H7 (cell line): Measurements from ENCODE around the gene AP5S1. TPM values are rescaled to one million over a fixed set of nuclear protein-coding genes. Genes with fewer than 3 reads are reported as not detected.
"Not testable (repeated sequence)": the region's sequence is repeated elsewhere in the genome, so short reads cannot be mapped to it uniquely, and the experiment has no call there.

Experiments used
- DNase-seq: peaks from one replicate; pipeline ENCODE4 v3.0.0; 2012
- H3K27me3 ChIP-seq: 2 replicates; pipeline ENCODE4 v1.6.0; 2011; ENCODE audit warnings: mild to moderate bottlenecking, low read length; ENCODE audit not compliant: control insufficient read depth, insufficient read depth
- H3K36me3 ChIP-seq: replicated peaks from 2 replicates; pipeline ENCODE4 v1.5.1; 2011; ENCODE audit warnings: low read length; ENCODE audit not compliant: control insufficient read depth, insufficient read depth
- H3K4me3 ChIP-seq: 2 replicates; pipeline ENCODE4 v1.5.1; 2011; ENCODE audit warnings: low read depth, mild to moderate bottlenecking, control low read depth, low read length, moderate library complexity; ENCODE audit not compliant: insufficient read depth
- total RNA-seq: library from RNA; depleted of rRNA; stranded (reverse); fragments of >200 nt; shearing (Covaris generic); gene quantifications from 2 replicates; pipeline ENCODE4 v1.2.3, GENCODE V29; 2014

AP5S1 gene
- total RNA-seq, 1 experiment from 2014 or later: 4.4 TPM

GRCh38 chr20:3829891-3830290 lies 9.5 kb downstream of the AP5S1 start:
- not testable (repeated sequence) for H3K4me3 ChIP-seq, H3K27me3 ChIP-seq, H3K36me3 ChIP-seq, DNase-seq

GRCh38 chr20:3836132-3836531 lies 15.8 kb downstream of the AP5S1 start:
- H3K36me3 ChIP-seq: no peaks in the 10 kb centered on the region
- DNase-seq: no peak
- H3K4me3 ChIP-seq: no peak overlapping the region
- no peaks in the 10 kb centered on the region for H3K27me3 ChIP-seq

GRCh38 chr20:3839328-3839727 lies 19.0 kb downstream of the AP5S1 start:
- no peak for DNase-seq
- no peaks in the 10 kb centered on the region for H3K36me3 ChIP-seq

GRCh38 chr20:3840201-3840600 lies 19.9 kb downstream of the AP5S1 start:
- not testable (repeated sequence) for H3K36me3 ChIP-seq, H3K27me3 ChIP-seq, DNase-seq, H3K4me3 ChIP-seq

More at GRCh38 chr20:3839328-3839727, 19.0 kb downstream of the AP5S1 start:
- no peak overlapping the region for H3K4me3 ChIP-seq
- no peaks in the 10 kb centered on the region for H3K27me3 ChIP-seq

GRCh38 chr20:3842348-3842930 lies 22.1 kb downstream of the AP5S1 start:
- H3K4me3 ChIP-seq: no peak overlapping the region
- peak; percentile 32 for DNase-seq
- H3K27me3 ChIP-seq: no peaks in the 10 kb centered on the region
- no peaks in the 10 kb centered on the region for H3K36me3 ChIP-seq

GRCh38 chr20:3843490-3843889 lies 23.1 kb downstream of the AP5S1 start:
- Histone ChIP-seq H3K27me3 (no peaks in the 10 kb centered on the region), H3K36me3 (no peaks in the 10 kb centered on the region), H3K4me3 (no peak overlapping the region)
- DNase-seq: peak; percentile 24

GRCh38 chr20:3843990-3844619 lies 23.8 kb downstream of the AP5S1 start:
- not testable (repeated sequence) for H3K27me3 ChIP-seq, H3K36me3 ChIP-seq, H3K4me3 ChIP-seq, DNase-seq

- DNase-seq: no peak
- H3K36me3 ChIP-seq: no peaks in the 10 kb centered on the region
- H3K27me3 ChIP-seq: no peaks in the 10 kb centered on the region
- peak overlapping the region; percentile 89 for H3K4me3 ChIP-seq
Observed at GRCh38 chr20:3846378-3846739, 26.0 kb downstream of the AP5S1 start.

- DNase-seq: peak; percentile 99
- Histone ChIP-seq H3K27me3 (no peaks in the 10 kb centered on the region), H3K4me3 (peak within 1 kb of the TSS; percentile 89), H3K36me3 (no peaks in the 10 kb centered on the region)
Observed at GRCh38 chr20:3846740-3847428, 26.5 kb downstream of the AP5S1 start, which contains the start of gene MAVS. Gene MAVS (plus strand): TSS chr20:3846834. CDS start chr20:3854625, 7,791 bp downstream.

- no peak for DNase-seq
- H3K27me3 ChIP-seq: no peaks in the 10 kb centered on the region
- no peaks in the 10 kb centered on the region for H3K36me3 ChIP-seq
- peak overlapping the region; percentile 89 for H3K4me3 ChIP-seq
Observed at GRCh38 chr20:3847429-3847940, 27.1 kb downstream of the AP5S1 start.

- no peaks in the 10 kb centered on the region for H3K27me3 ChIP-seq
- no peak for DNase-seq
- no peaks in the 10 kb centered on the region for H3K36me3 ChIP-seq
- no peak overlapping the region for H3K4me3 ChIP-seq
Observed at GRCh38 chr20:3848565-3848964, 28.2 kb downstream of the AP5S1 start.

- H3K36me3 ChIP-seq: peaks cover 9% of the 10 kb centered on the region
- H3K4me3 ChIP-seq: no peak overlapping the region
- no peak for DNase-seq
- H3K27me3 ChIP-seq: no peaks in the 10 kb centered on the region
Observed at GRCh38 chr20:3854462-3854871, 34.1 kb downstream of the AP5S1 start.

- no peaks in the 10 kb centered on the region for H3K27me3 ChIP-seq
- H3K4me3 ChIP-seq: no peak overlapping the region
- peaks cover 19% of the 10 kb centered on the region for H3K36me3 ChIP-seq
- peak; percentile 13 for DNase-seq
Observed at GRCh38 chr20:3857405-3857804, 37.1 kb downstream of the AP5S1 start.

GRCh38 chr20:3858689-3859088 lies 38.3 kb downstream of the AP5S1 start:
- no peak for DNase-seq
- no peaks in the 10 kb centered on the region for H3K27me3 ChIP-seq
- H3K36me3 ChIP-seq: peaks cover 31% of the 10 kb centered on the region
- no peak overlapping the region for H3K4me3 ChIP-seq

- H3K27me3 ChIP-seq: no peaks in the 10 kb centered on the region
- no peak for DNase-seq
- H3K4me3 ChIP-seq: no peak overlapping the region
- H3K36me3 ChIP-seq: peaks cover 41% of the 10 kb centered on the region
Observed at GRCh38 chr20:3861191-3861590, 40.8 kb downstream of the AP5S1 start.
